GM21528 (cell line): ENCODE data around the gene STEEP1.
"Not testable (repeated sequence)": the region's sequence is repeated elsewhere in the genome, so short reads cannot be mapped to it uniquely, and the experiment has no call there.

Source experiments
- ATAC-seq: cut with Tn5 transposase; IDR thresholded peaks from one replicate; pipeline ENCODE4 v1.9.1; 2021; ENCODE audit warnings: mild to moderate bottlenecking, moderate library complexity; ENCODE audit not compliant: unreplicated experiment, low FRiP score

The STEEP1 gene

GRCh38 chrX:119537487-119537886 is 27.7 kb downstream of the STEEP1 start:
- ATAC-seq = no peak

DNA sequence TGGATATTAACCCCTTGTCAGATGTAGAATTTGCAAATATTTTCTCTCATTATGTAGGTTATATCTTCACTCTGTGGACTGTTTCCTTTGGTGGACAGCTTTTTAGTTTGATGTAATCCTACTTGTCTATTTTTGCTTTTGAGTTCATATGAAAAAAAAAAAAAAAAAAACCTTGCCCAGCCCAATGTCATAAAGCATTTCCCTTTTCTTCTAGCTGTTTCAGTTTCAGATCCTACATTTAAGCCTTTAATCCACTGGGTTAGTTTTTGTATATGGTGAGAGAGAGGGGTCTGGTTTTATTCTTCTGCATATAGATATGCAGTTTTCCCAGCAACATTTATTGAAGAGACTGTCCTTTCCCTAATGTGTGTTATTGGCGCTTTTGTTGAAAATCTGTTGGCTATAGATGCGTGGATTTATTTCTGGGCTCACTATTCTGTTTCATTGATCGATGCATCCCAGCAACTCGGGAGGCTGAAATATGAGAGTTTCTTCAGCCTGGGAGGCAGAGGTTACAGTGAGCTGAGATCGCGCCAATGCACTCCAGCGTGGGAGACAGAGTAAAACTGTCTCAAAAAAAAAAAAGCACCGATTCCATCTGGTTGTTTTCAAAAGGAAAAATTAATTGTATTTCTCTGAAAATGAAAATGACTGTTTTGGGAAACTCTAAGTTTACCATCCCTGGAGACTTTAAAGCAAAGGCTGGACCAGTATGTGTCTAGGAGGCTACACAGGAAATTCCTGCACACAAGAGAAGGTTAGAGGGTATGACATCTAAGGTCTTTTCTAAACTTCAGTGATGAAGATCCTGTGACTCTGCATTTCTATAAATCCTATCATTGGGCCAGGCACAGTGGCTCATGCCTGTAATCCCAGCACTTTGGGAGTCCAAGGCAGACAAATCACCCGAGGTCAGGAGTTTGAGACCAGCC is 35.6 kb downstream of the STEEP1 start:
- no peak for ATAC-seq

GRCh38 chrX:119523664-119524184 is 41.5 kb downstream of the STEEP1 start:
- ATAC-seq = no peak

- ATAC-seq = no peak
These were observed 44.0 kb downstream of the STEEP1 start for GRCh38 chrX:119521246-119521645.

- ATAC-seq = no peak
These were observed 46.8 kb downstream of the STEEP1 start for GRCh38 chrX:119518371-119518770.

GRCh38 chrX:119516157-119516702 is 49.0 kb downstream of the STEEP1 start:
- no peak for ATAC-seq

- no peak for ATAC-seq
These were observed 52.9 kb downstream of the STEEP1 start for GRCh38 chrX:119512146-119512800.

DNA sequence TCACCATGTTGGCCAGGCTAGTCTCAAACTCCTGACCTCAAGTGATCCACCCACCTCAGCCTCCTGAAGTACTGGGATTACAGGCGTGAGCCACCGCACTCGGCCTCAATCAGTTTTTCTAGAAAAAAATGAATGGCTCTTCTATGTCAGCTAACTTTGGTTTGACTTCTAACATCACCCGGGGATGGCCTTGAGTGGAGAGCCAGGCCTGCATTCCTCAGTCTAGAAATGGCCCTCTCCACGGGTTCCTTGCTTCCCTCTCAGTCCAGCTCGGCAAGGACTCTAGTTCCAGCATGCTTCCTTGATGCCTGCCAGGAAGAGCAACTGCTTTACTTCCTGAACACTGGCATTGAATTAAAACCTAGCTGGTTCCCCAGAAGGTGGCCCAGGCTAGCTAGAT is 58.0 kb downstream of the STEEP1 start:
- no peak for ATAC-seq

DNA sequence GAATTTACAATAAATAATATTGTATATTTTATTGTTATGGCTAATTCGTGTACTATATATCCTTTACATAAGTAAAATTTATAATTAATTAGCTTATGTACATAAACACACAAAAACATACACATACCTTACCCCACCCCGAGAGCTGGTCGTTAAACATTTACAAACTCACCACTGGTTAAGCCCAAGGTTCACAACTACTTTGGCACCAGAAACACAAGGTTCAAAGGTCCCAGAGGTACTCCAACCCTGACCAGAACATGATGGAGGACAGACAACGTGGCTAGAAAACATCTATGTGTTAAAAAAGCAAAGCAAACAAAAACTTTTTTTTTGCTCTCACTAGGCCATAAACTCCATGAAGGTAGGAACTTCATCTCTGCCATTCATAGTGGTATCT is 59.3 kb downstream of the STEEP1 start:
- no peak for ATAC-seq

DNA sequence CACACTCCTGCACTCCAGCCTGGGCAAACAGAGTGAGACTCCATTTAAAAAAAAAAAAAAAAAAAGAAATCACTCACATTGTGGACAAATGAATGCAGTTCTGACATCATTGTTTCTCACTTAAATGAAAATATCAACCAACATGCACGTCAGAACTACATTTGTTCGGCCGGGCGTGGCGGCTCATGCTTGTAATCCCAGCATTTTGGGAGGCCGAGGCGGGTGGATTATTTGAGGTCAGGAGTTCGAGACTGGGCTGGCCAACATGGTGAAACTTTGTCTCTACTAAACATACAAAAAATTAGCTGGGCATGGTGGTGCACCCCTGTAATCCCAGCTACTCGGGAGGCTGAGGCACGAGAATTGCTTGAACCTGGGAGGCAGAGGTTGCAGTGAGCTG is 60.1 kb downstream of the STEEP1 start:
- not testable (repeated sequence) for ATAC-seq

GRCh38 chrX:119503484-119503861 is 61.7 kb downstream of the STEEP1 start:
- ATAC-seq = no peak

- no peak for ATAC-seq
These were observed 62.3 kb downstream of the STEEP1 start for GRCh38 chrX:119502727-119503483.

GRCh38 chrX:119501511-119502148 is 63.6 kb downstream of the STEEP1 start:
- no peak for ATAC-seq

DNA sequence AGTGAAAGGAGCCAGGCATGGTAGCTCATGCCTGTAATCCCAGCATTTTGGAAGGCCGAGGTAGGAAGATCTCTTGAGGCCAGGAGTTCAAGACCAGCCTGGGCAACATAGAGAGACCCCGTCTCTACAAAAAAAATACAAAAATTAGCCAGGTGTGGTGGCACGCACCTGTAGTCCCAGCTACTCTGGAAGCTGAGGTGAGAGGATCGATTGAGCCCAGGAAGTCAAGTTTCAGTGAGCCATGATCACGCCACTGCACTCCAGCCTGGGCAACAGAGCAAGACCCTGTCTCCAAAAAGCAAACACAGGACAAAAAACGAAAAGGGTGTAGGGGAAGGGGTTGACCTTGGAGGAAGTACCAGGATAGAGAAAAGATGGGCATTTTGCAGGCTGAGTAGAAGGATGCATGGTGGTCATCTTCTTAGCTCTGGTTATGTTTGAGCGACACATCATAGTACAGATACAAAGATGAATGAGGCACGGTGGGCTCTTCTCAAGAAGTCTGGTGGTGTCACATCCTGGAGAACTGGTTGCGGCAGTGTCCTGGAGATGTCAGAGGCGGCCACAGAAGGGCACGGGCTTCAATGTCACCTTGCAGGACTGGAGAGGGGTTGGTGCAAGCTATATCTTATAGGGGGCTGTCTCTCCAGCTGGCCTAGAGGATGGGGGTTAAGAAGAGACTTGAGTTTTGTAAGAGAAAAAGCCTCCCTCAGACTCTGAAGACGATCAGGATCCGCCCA is 65.0 kb downstream of the STEEP1 start:
- ATAC-seq = no peak

DNA sequence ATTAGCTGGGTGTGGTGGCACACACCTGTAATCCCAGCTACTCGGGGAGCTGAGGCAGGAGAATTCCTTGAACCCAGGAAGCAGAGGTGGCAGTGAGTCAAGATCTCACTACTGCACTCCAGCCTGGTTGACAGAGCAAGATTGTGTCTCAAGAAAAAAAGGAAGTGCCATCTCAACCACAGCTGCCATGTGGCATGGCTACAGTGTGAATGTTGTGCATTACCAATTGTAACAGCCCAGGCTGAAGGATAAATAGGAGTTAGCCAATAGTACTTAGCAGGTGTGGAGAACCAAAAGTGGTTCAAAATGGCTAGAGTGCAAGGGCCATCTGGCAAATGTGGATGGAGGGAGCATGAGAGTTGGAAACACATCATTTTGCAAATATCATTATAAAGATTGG is 68.0 kb downstream of the STEEP1 start:
- ATAC-seq = no peak

DNA sequence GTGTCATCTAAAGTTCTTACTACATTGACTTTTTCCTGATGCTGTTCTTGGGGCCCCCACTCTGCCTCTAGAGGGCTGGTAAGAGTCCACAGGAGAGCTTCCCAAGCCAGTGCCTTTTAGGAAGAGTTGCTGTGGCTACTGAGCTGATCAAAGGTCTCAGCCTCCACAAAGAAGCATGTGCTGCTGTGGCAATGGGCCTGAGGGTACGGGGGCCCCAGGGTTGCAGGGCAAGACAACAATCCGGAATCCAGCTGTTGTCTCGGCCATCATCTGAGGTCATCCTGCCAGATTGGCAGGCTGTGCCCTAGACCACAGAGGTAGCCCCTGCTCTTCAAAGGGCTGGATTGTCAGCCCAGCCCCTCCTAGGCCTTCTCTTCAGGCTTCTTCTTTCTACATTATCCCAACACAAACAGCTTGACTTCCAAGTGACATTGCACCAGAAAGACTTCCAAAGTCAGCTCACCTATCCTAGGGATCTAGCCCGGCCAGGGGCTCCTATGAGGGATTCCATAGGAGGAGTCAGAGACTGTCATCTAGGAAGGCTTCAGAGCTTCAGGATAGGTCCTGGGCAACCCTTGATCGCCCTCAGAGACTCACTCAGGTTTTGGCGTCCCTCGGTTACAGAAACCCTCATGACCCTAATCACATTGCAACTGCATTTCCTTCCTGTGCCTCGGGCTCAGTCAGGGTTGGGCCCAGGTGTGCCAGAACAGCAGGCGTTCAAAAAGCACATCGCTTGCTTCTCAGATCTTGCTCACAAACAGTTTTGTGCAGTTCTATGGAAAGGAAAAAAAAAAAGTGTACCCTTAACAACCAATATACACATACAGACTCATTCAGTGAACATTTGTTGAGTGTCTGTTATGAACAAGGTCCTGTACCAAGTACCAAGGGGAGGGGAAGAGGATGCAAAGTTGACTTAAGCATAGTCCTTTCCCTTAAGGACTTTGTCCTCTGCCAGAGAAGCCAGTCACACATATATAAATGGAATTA is 69.2 kb downstream of the STEEP1 start:
- no peak for ATAC-seq

DNA sequence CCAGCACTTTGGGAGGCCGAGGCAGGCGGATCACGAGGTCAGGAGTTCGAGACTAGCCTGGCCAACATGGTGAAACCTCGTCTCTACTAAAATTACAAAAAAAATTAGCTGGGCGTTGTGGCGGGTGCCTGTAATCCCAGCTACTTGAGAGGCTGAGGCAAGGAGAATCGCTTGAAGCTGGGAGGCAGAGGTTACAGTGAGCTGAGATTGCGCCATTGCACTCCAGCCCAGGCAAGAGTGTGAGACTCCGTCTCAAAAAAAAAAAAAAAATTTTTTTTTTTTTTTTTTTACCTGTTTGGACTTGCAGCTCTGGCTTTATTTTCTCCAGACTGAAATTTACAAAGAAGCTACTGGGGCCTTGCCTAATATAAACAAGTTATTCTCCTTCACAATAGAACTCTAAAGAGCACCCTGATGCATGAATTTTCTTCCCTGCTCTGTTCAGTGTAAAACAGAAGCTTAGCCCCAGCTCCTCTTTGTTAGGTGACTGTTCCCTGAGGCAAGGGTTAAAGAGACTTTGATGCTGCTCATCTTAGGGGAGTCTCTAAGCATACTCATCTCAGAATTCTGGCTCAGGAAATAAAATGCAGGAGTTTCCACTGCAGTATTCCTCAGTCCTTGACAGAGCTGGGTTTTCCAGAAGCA is 71.2 kb downstream of the STEEP1 start:
- not testable (repeated sequence) for ATAC-seq

DNA sequence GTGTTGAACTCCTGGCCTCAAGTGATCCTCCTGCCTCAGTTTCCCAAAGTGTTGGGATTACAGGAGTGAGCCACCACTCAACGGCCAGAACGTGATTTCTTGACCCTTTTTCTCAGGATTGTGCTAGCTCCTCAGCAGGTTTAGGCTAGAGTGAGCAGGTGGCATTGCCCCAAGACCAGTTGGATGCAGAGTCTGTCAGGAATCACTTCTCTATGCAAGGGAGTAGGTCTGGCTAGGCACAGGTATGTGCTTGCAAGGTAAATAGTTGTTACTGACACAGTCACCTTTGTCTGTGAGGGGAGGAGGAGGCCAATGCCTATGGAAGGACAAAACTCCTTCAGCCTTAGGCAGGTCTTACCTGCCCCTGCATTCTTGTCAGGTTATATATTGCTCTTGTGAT is 72.7 kb downstream of the STEEP1 start:
- ATAC-seq = no peak
